Stimulated activated CD8-positive, alpha-beta memory T cell treated with anti-CD3 and anti-CD28 coated beads, Interleukin-15, amount 100 ng/mL, for 48 hours (primary cell): ENCODE data around the gene CUZD1.
"Not testable (repeated sequence)": the region's sequence is repeated elsewhere in the genome, so short reads cannot be mapped to it uniquely, and the experiment has no call there.

Experiments used
- DNase-seq, 2 donors: peaks; one replicate each; pipeline ENCODE4 v3.0.0-alpha.2; 2020; ENCODE audit warnings: low read depth in 2 of 2

Gene CUZD1, protein sequence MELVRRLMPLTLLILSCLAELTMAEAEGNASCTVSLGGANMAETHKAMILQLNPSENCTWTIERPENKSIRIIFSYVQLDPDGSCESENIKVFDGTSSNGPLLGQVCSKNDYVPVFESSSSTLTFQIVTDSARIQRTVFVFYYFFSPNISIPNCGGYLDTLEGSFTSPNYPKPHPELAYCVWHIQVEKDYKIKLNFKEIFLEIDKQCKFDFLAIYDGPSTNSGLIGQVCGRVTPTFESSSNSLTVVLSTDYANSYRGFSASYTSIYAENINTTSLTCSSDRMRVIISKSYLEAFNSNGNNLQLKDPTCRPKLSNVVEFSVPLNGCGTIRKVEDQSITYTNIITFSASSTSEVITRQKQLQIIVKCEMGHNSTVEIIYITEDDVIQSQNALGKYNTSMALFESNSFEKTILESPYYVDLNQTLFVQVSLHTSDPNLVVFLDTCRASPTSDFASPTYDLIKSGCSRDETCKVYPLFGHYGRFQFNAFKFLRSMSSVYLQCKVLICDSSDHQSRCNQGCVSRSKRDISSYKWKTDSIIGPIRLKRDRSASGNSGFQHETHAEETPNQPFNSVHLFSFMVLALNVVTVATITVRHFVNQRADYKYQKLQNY

DNA sequence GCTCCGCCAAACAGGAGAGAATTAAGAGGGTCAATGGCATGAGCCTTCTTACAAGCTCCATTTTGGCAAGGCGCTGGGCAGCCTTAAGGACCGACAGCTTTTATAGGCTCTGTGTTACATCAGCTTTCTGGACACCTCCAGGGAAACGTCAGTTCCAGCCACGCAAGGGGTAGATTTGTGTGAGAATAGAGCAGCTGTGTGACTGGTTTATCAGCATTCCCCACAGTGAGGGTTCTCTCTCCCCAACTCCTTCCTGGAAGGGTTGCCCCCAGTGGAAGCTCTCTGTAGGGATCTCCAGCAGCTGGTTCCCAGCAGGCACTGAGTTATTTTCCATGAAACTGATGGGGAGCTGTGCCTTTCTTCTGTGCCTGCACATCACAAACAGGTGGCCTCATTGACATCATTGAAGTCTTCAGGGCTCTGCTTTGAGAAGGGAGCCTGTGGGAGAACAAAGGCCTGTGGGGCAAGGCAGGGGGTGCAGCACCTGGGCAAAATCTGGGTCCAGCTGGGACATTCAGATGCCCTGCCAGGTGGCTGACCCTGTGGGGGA, at the start of gene CUZD1:
CUZD1 (minus strand) TSS at position 75 of the 550 bp plus-strand sequence; CDS start at position 61, 14 bp downstream.
- no peak for DNase-seq

DNA sequence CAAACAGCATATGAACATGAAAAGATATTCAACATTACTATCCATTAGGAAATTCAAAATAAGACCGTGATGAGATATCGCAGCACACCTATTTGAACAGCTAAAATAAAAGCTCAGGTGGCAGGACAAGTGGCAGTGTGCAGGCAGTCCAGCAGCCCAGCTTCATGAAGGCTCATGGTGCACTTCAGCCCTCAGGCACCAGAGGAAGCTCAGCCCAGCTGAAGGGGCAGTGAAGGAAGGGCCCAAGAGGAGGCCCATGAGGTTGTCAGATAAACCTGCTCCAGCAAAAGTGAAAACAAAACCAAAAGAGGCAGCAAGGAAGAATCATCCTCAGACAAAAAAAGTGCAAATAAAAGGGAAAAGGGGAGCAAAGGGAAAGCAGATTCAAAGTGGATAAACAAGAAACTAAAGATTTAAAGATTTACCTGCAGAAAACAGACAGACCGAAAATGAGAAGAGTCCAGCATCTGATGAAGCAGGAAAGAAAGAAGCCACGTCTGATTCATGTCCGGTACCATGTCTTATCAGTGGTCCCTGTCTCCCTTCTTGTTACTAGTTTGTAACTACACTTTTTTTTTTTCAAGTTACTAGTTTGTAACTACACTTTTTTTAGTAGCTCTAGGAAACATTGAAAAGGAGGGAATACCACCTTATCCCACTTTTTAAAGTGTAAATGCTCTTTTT, 48.7 kb upstream of the CUZD1 start:
- DNase-seq: no peak

DNA sequence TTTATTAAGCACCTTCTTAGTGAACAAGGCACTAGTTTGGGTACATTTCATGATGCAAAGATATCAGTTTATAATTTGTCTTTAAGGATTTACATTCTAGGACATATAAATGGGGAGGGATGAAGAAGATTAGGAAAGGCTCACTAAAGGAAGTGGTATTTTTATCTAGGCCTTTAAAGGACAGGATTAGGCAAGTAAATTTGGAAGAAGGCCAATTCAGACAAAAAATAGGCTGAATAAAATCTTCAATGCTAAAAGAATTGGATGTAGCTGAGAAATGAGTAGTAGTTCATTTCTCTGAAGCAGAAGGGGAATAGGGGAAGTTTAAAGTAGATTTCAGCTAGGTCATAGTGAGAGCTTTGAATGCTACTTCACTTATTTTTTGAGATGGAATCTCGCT, 38.5 kb upstream of the CUZD1 start:
- no peak for DNase-seq

DNA sequence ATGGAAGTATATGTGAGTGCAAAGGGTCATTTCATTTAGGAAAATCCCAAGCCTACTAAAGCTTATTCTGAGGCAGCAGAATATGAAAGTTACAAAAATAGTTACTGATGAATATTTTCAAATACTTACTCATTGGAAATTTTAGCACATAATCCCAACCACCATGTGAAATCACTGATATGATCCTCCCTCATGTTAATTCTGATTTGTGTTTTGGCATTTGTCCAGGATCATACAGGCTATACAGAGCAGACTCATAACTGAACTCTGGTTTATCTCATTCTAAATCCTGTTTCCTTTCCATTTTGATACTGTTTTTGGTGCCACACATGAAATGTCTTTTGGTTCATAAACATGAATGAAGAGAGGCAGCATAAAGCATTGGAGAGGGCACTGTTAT, 37.1 kb upstream of the CUZD1 start:
- no peak for DNase-seq

DNA sequence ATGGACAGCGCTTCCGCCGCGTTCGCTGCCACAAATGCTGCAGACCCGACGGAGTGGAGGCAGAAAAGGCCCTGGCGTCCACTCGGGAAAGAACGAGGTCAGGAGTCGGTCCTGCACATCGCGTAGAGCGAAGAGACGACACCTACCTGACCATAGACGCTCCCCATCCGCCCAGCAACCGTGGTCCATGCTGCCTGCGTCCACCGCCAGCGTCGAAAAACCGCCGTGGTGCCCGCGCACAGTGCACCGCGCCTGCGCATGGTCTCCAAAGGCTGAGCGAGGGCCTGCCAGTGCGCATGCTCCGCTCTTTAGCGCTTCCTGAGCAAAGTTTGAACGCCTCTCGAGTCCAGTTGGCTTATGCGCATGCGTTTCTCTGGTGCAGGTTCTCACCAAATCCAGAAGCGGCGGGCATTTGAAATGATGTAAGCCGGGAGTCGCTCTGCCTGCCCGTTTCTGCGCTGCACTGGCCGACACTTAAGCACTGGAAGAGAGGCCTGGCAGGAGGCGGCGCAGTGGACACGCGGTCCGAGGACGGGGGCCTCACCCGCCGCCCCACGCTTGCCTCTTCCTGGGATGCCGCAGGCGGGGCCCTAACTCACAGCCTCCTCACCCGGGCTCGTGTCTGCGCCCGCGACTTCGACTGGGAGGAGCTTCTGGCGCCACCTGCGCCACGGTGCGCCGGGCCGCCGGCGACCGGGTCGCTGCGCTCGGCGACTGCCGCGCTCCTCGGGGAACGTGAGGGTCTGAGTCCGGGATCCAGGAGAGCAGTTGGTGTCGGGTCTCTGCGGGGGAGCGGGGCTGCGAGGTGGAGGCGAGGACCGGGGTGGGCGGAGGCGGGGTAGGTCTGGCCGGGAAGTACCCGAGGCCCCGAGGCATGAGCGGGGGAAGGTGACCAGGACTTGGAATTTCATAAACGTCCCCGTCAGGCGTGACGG, 33.9 kb upstream of the CUZD1 start, which contains the start of gene FAM24B:
FAM24B (minus strand) TSS at position 243 of the 935 bp plus-strand sequence. CDS start 29,066 bp downstream, outside the sequence.
- peak; percentile 90 to 92 for DNase-seq

DNA sequence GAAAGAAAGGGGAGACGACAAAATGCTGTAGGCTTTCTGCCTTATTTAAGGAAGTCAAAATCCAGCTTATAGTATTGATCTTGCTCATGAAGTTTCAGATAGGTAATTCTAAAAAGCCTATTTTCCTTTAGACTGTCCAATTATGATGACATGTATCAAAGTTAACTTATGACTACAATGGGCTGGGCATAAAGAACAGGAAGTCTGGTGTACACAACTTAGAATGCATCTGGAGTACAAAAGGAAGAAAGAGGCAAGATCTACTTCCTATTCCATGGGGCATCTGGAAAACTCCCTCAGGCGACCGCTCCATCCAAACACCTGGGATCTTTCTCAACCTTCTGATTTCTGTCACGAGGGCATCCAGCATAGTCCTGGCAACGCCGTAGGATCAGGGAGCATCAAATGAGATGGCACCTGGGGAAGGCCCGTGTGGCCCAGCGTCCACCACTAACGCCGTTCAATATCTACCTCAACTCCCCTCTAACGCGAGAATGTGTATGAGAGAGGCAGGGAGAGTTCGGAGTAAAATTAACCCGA, 33.2 kb upstream of the CUZD1 start:
- peak in 1 of 2 donors; percentile 0 for DNase-seq

DNA sequence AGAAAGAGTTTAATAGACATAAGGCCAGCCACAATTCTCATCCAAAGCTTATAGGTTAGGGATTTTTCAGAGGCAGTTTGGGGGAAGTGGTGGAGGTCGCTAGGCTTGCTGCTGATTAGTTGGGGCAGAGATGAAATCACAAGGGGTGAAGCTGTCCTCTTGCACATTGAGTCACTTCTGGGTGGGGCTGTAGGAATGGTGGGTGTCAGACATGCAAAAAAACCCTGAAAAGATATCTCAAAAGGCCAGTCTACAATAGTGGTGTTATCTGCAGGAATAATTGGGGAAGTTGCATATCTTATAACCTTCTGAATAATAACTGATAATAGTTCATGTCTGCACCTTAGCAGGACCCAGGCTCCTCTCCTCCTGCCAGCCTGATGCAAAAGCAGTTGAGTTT, 31.6 kb upstream of the CUZD1 start:
- no peak for DNase-seq

DNA sequence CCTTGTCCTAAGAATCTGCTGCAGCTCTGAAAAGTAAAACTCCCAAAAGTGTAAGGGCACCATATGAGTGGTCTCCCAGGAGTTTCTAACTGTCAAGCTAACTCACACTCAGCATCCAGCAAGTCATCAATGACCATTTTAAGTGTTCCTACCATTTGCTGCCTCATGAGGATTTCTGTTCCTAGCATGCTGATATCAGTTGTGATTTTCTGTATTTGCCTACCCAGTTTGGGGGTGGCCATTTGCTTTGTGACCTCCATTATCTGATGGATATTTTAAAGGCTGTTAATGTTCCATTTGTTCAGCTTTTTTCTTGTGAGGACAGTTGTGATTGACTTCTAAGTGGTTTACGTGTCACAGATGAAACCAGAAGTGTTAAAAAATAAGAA, 30.8 kb upstream of the CUZD1 start:
- DNase-seq: no peak

DNA sequence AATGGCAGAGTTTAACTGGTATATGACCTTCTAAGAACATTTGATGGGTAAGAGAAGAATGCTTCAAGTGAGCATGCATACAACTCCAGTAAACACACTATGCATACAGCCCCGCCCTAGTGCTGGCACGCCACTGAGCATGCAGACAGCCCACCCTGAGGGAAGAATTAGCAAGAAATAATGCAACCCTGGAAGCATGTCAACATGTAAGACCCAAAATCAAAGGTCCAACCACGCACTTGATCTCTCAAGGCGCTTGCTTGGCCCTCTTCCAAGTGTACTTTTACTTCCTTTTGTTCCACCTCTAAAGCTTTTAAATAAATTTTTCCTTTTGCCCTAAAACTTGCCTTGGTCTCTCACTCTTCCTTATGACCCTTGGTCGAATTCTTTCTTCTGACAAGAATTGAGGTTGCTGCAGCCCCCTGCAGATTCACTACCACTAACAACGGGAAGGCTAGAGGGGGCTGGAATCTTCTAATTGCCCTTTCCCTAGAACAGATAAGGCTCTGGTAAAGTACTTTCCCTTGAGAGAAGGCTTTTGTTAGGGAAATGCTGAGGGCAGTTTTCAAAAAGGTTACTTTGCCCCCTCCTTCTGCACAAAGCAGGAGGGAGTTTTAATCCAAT, 30.3 kb upstream of the CUZD1 start:
- DNase-seq: no peak

DNA sequence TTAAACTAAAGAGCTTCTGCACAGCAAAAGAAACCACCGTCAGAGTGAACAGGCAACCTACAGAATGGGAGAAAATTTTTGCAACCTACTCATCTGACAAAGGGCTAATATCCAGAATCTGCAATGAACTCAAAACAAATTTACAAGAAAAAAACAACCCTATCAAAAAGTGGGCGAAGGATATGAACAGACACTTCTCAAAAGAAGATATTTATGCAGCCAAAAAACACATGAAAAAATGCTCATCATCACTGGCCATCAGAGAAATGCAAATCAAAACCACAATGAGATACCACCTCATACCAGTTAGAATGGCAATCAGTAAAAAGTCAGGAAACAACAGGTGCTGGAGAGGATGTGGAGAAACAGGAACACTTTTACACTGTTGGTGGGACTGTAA, 26.3 kb upstream of the CUZD1 start:
- DNase-seq: not testable (repeated sequence)

DNA sequence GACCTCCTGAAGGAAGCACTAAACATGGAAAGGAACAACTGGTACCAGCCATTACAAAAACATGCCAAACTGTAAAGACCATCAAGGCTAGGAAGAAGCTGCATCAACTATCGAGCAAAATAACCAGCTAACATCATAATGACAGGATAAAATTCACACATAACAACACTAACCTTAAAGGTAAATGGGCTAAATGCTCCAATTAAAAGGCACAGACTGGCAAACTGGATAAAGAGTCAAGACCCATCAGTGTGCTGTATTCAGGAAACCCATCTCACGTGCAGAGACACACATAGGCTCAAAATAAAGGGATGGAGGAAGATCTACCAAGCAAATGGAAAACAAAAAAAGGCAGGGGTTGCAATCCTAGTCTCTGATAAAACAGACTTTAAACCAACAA, 23.1 kb upstream of the CUZD1 start:
- not testable (repeated sequence) for DNase-seq

DNA sequence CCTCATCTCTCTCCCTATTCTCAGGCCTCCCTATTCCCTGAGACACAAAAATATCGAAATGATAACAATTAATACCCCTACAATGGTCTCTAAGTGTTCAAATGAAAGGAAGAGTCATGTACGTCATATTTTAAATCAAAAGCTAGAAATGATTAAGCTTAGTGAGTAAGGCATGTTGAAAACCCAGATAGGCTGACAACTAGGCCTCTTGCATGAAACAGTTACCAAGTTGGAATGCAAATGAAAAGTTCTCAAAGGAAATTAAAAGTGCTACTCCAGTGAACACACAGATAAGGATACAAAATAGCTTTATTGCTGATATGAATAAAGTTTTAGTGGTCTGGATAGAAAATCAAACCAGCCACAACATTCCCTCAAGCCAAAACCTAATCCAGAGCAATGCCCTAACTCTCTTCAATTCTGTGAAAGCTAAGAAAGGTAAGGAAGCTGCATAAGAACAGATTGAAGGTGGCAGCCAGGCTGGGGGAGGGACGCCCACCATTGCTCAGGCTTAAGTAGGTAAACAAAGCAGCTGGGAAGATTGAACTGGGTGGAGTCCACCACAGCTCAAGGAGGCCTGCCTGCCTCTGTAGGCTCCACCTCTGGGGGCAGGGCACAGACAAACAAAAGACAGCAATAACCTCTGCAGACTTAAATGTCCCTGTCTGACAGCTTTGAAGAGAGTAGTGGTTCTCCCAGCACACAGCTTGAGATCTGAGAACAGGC, 21.3 kb upstream of the CUZD1 start:
- DNase-seq: not testable (repeated sequence)

DNA sequence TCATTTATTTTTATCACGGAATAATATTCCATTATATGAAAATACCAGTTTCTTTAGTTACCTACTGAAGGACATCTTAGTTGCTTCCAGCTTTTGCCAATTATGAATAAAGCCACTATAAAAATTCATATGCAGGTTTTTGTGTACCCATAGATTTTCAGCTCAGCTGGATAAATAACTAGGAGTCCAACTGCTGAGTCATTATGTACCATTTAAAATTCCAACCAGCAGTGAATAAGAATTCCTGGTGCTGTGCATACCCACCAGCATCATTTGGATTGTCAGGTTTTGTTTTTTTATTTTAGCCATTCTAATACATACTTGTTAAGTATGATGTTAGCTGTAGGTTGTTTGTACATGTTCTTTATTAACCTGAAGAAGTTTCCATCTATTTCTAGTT, 19.2 kb upstream of the CUZD1 start:
- no peak for DNase-seq

DNA sequence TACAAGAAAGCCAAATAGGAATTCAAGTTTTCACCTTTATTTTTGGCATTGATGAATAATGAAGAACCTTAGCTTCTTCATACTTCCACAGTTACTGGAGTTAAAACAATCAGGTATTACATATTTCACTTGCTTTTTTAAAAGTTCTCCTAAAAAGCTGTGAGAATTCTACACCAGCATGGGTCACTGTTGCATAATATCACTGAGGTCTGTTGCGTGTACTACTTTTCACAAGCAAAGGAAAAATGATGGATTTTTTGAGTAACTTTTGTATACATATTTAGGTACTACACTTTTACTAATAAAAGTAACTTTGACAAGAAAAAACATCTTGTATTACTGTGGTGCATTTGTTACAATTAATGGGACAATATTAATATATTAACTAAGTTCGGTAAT, 18.5 kb upstream of the CUZD1 start:
- DNase-seq: no peak

DNA sequence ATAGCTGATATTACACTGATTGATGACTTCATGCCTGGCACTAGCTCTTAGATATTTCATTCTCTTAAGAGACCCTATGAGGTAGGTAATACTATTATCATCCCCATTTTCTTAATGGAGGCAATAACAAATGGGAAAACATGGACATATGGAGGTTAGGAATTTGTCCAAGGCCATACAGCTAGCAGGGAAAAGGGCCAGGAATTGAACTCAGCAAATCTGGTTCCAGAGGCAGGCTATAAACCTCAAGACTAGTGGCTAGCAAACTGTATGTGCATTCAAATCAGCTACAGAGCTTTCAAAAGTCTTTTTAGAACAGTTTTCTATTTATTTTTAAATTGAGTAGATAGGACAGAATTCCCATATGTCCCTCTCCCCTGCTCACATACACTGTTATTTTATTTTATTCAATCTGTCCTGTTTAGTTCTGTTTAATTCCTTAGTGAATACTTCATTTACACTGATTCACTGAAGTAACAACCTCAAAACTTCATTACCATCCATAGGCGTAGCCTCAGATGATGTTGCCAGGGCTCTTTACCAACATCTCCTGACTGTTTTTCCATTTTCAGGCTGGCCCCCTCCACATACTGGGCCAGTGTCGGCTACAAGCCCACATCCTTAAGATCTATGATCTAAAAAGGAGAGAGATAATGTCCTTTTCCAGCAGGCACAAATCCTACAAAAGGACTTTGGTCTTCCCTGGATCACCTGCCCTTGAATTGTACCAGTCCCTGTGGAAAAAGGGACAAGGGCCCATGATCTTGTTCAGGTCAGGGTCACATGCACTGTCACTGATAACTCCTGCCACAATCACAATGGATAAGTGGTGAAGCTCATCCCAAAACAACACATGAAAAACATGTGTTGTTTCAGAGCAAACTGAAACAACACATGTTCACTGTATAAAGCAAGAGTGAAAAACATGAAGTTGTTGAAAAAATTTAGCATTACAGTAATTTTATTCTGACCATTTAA, 17.8 kb upstream of the CUZD1 start:
- DNase-seq: no peak

DNA sequence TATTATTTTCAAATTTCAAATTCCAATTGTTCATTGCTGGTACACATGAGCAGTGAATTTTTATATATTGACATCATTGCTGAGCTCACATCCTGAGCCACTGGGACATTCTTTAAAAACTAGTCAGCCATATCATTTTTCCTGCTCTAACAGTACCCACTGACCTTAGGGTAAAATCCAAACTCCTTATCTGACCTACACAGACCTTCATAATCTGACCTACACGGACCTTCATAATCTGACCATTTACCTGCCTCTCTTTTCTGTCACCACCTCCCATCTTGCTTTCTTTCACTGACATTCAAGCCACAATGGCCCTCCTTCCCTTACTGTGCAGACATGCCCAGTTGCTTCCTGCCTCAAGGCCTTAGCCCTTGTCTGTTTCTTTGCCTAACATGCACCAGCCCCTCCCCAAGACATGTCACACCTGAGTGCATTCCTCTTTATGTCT, 16.1 kb upstream of the CUZD1 start:
- DNase-seq: no peak

DNA sequence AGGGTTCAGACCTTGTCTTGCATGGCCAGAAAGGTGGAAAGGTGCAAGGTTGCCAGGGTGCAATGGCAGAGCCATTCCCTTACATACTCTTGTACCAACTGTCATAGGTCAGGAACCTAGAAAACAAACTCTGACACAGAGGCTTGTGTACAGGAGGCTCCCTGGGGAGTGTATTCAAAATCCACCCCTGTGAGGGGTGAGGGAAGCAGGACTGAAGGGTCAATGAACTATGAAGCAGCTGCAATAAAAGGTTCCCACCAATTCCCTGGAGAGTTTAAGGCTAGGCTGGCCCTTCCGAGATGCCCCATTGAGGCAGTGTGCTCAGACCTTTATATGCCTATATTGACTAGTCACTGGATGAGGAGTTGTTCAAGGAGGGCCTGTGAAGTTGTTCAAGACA, 13.9 kb upstream of the CUZD1 start:
- DNase-seq: no peak

DNA sequence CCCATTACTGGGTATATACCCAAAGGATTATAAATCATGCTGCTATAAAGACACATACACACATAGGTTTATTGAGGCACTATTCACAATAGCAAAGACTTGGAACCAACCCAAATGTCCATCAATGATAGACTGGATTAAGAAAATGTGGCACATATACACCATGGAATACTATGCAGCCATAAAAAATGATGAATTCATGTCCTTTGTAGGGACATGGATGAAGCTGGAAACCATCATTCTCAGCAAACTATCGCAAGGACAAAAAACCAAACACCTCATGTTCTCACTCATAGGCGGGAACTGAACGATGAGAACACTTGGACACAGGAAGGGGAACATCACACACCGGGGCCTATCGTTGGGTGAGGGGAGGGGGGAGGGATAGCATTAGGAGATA, 12.4 kb upstream of the CUZD1 start:
- DNase-seq: not testable (repeated sequence)

DNA sequence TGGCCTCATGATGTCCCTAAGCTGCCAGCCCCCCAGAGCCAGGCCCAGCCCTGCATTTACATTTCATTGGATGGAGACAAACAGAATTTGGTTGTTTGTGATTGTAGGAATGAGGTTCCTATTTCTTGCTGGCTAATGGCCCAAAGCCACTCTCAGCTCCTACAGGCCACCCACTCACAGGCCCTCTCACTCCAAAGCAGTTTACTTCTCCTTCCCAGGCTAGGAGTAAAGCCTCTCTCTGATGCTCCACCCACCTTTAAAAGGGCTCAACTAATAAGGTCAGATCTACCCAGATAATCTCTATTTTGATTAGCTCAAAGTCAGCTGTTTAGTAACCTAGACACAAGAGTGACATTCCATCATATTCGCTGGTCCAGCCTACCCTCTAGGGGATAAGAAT, 11.2 kb upstream of the CUZD1 start:
- DNase-seq: no peak
